ENCODE data around the gene CDRT15. TPM values are rescaled to one million over a fixed set of nuclear protein-coding genes. Genes with fewer than 3 reads are reported as not detected.

CDRT15 gene
- total and polyA plus RNA-seq, 7 donors: not detected

DNA sequence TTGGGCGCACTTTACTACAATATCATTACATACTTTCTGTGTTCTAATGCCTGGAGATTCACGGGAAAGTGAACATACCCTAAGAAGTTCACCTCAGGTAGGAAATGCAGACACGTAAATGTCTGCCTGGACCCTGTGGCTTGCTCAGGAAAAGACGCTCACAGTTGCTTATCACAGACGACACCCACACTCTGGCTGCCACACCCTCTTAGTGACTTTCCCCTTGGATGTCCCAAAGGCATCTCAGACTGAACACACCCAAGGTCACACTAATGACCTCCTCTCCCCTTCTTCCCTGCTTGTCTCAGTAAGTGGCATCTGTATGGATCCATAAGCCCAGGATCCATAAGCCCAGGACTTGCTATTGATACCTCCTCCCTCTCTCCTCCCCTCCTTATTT, 32.6 kb downstream of the CDRT15 start:
- WGBS, 2 donors: 70 to 72% methylated on average over 5 of the region's 5 CpGs
- no peak overlapping the region for H3K27ac ChIP-seq
- intact Hi-C loops (cut with DNase I): no loop called here
- no peak for TF ChIP-seq POLR2AphosphoS5 (IDR thresholded peaks at IDR 0.05)
- TF ChIP-seq EP300 (IDR thresholded peaks at IDR 0.05): no peak
- no peak for TF ChIP-seq POLR2A (IDR thresholded peaks at IDR 0.05)
- no peak for TF ChIP-seq CTCF (IDR thresholded peaks at IDR 0.05)
- no peaks in the 10 kb centered on the region for H3K9me3 ChIP-seq
- H3K4me1 ChIP-seq: peaks cover 0 to 3% (median 0%) of the 10 kb centered on the region in 4 donors
- H3K4me3 ChIP-seq: no peak overlapping the region
- no peak for DNase-seq
- no peaks in the 10 kb centered on the region for H3K27me3 ChIP-seq
- H3K36me3 ChIP-seq: peaks cover 0 to 23% (median 2%) of the 10 kb centered on the region in 4 donors

- Histone ChIP-seq H3K36me3 (peaks cover 0 to 22% (median 2%) of the 10 kb centered on the region in 4 donors), H3K4me1 (peaks cover 0 to 3% (median 0%) of the 10 kb centered on the region in 4 donors), H3K4me3 (no peak overlapping the region), H3K27me3 (no peaks in the 10 kb centered on the region), H3K27ac (no peak overlapping the region), H3K9me3 (no peaks in the 10 kb centered on the region)
- WGBS, 2 donors: 86 to 94% methylated on average over 3 of the region's 3 CpGs
- TF ChIP-seq EP300 (IDR thresholded peaks at IDR 0.05): no peak
- no peak for TF ChIP-seq POLR2A (IDR thresholded peaks at IDR 0.05)
- intact Hi-C loops (cut with DNase I): no loop called here
- no peak for DNase-seq
Observed at GRCh38 chr17:14203388-14203787, 33.3 kb downstream of the CDRT15 start.

DNA sequence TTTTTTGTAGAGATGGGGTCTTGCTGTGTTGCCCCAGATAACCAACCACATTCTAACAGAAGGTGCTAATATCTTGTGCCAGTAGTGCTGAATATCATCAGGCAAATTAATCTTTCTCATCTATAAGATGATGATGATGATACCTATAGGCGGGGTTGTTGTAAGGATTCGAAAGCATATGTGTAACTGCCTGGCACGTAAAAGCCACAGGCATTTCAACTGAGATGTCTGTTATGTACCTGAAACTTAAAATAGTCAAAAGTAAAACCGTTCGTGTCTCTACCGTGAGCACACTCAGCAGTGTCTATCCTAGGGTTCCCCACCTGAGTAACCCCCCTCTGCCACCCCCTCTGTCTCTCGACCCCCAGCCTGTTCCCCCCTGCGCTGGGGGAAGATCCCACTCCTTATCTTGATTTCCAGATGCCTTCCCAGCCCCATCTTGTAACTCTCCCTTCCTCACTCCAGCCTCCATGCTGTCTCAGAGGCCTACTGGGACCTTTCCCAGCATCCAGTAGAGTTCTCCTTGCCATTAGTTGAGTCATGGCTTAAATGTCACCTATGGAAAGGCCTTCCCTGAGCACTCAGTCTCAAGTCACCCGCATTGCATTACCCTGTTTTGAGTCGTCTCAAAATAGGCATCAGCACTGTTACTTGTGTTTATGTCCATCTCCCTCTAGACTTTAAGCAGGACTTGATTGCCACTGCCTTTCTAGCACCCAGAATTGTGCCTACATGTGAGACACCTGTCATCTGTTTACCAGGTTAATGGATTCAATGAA, 34.1 kb downstream of the CDRT15 start:
- Histone ChIP-seq H3K36me3 (peaks cover 0 to 18% (median 2%) of the 10 kb centered on the region in 4 donors), H3K27ac (no peak overlapping the region), H3K4me3 (no peak overlapping the region), H3K27me3 (no peaks in the 10 kb centered on the region), H3K4me1 (peaks cover 0 to 3% (median 0%) of the 10 kb centered on the region in 4 donors), H3K9me3 (no peaks in the 10 kb centered on the region)
- no peak for DNase-seq
- intact Hi-C loops (cut with DNase I): no loop called here
- no peak for TF ChIP-seq POLR2A (IDR thresholded peaks at IDR 0.05)
- TF ChIP-seq POLR2AphosphoS5 (IDR thresholded peaks at IDR 0.05): no peak
- no peak for TF ChIP-seq EP300 (IDR thresholded peaks at IDR 0.05)
- TF ChIP-seq CTCF (IDR thresholded peaks at IDR 0.05): no peak
- 88 to 96% methylated on average over 10 of the region's 10 CpGs for WGBS, 2 donors

GRCh38 chr17:14201988-14202380, 34.7 kb downstream of the CDRT15 start:
- TF ChIP-seq POLR2A (IDR thresholded peaks at IDR 0.05): no peak
- TF ChIP-seq EP300 (IDR thresholded peaks at IDR 0.05): no peak
- TF ChIP-seq CTCF (IDR thresholded peaks at IDR 0.05): no peak
- no peak for TF ChIP-seq POLR2AphosphoS5 (IDR thresholded peaks at IDR 0.05)
- H3K9me3 ChIP-seq: no peaks in the 10 kb centered on the region
- H3K27ac ChIP-seq: no peak overlapping the region
- no peaks in the 10 kb centered on the region for H3K27me3 ChIP-seq
- intact Hi-C loops (cut with DNase I): no loop called here
- peaks cover 0 to 3% (median 0%) of the 10 kb centered on the region in 4 donors for H3K4me1 ChIP-seq
- H3K36me3 ChIP-seq: peaks cover 0 to 12% (median 1%) of the 10 kb centered on the region in 4 donors
- WGBS, 2 donors: 91 to 94% methylated on average over 4 of the region's 4 CpGs
- H3K4me3 ChIP-seq: no peak overlapping the region
- no peak for DNase-seq

DNA sequence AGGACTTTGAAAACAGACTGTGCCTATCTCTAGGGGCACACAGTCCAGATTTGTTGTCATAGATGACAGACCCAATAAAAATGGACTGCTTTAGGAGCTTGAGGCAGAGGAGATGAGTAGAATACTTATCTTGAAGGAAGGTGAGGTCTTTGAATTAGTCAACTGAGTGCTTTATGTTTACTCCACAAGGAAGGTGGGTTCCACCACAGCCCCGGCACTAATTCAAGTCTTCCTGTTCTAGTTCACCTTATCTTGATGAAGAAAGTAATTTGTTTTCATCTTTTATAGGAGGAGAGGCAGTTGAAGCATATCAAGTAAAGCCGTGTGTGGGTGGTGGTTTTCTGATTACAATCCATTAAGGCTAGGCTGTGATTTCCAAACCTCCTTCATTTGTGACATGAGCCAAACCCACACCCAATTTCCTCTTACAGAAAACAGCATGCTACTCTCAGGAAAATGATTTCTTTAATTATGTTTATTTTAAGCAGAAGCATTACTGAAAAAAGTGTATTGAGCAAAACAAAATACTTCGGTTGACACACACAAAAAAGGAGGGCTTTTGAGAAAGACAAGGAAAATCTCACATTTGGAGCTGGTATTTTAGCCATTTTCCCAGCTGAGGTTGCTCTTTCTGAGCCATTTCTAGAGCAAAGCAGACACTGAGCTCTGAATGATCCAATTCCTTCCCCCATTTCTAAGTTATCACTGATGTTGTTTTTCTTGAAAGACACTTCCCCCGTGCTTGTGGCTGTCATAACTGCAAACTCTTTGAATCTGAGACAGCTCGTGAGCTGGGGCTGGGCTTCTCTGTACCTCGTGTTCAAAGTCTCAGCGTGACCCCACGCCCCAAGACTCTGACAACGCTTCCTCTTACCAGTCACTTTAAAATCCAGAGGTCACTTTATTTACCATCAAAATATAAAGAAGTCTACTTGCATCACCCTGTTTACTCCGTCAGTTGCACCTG, 35.4 kb downstream of the CDRT15 start:
- no peak for DNase-seq
- Histone ChIP-seq H3K27me3 (no peaks in the 10 kb centered on the region), H3K9me3 (no peaks in the 10 kb centered on the region), H3K36me3 (peaks cover 0 to 7% (median 0%) of the 10 kb centered on the region in 4 donors), H3K4me1 (peaks cover 0 to 3% (median 0%) of the 10 kb centered on the region in 4 donors), H3K27ac (no peak overlapping the region), H3K4me3 (no peak overlapping the region)
- 16 to 40% methylated on average over 10 of the region's 10 CpGs for WGBS, 2 donors
- TF ChIP-seq POLR2AphosphoS5 (IDR thresholded peaks at IDR 0.05): no peak
- no peak for TF ChIP-seq CTCF (IDR thresholded peaks at IDR 0.05)
- TF ChIP-seq POLR2A (IDR thresholded peaks at IDR 0.05): no peak
- no peak for TF ChIP-seq EP300 (IDR thresholded peaks at IDR 0.05)
- intact Hi-C loops (cut with DNase I): no loop called here

Data from sigmoid colon (tissue), 7 donors.